Endothelial cell (in vitro differentiated cells): Measurements from ENCODE around the gene LYRM1. TPM values are rescaled to one million over a fixed set of nuclear protein-coding genes. Genes with fewer than 3 reads are reported as not detected.

Experiments
- DNase-seq: peaks from one replicate; pipeline ENCODE4 v3.0.0; 2021; ENCODE audit warnings: low spot score
- H3K27ac Mint-ChIP-seq: one replicate; pipeline ENCODE4 v1.8.0; 2021; ENCODE audit warnings: mixed read lengths, inconsistent platforms; ENCODE audit not compliant: unreplicated experiment
- H3K27me3 Mint-ChIP-seq: one replicate; pipeline ENCODE4 v1.8.0; 2021; ENCODE audit warnings: mild to moderate bottlenecking, moderate library complexity, mixed read lengths, inconsistent platforms; ENCODE audit not compliant: unreplicated experiment
- H3K36me3 Mint-ChIP-seq: one replicate; pipeline ENCODE4 v1.8.0; 2021; ENCODE audit warnings: mild to moderate bottlenecking, low read depth, mixed read lengths, inconsistent platforms; ENCODE audit not compliant: unreplicated experiment
- H3K4me1 Mint-ChIP-seq: one replicate; pipeline ENCODE4 v1.8.0; 2021; ENCODE audit warnings: mild to moderate bottlenecking, mixed read lengths, inconsistent platforms; ENCODE audit not compliant: unreplicated experiment
- H3K4me3 Mint-ChIP-seq: one replicate; pipeline ENCODE4 v1.8.0; 2021; ENCODE audit warnings: mild to moderate bottlenecking, mixed read lengths, inconsistent platforms; ENCODE audit not compliant: unreplicated experiment
- H3K9me3 Mint-ChIP-seq: one replicate; pipeline ENCODE4 v1.8.0; 2021; ENCODE audit warnings: mixed read lengths, inconsistent platforms; ENCODE audit not compliant: unreplicated experiment
- total RNA-seq: library from RNA; stranded (reverse); fragmentation: NEBNext Ultra II Directional; extraction: Animal tissue kit (Norgen Biotek cat#: 25700); gene quantifications from one replicate; pipeline ENCODE4 v1.2.1, GENCODE V29; 2021; ENCODE audit not compliant: unreplicated experiment
- TF ChIP-seq, protein P1 (sequence below): fragments of 200-600 bp; sonication (generic); IDR thresholded peaks from one replicate; pipeline ENCODE4 v1.5.0; 2021; ENCODE audit warnings: antibody characterized with exemption; ENCODE audit not compliant: unreplicated experiment

The LYRM1 gene
- total RNA-seq, 1 donor from 2014 or later: 14.0 TPM

- Mint-ChIP-seq H3K27me3 (peaks cover 8% of the 10 kb centered on the region), H3K4me1 (peaks cover 56% of the 10 kb centered on the region), H3K4me3 (no peak overlapping the region), H3K9me3 (no peaks in the 10 kb centered on the region), H3K27ac (peak overlapping the region; percentile 86), H3K36me3 (peaks cover 5% of the 10 kb centered on the region)
- no peak for DNase-seq
- TF ChIP-seq, protein P1, sequence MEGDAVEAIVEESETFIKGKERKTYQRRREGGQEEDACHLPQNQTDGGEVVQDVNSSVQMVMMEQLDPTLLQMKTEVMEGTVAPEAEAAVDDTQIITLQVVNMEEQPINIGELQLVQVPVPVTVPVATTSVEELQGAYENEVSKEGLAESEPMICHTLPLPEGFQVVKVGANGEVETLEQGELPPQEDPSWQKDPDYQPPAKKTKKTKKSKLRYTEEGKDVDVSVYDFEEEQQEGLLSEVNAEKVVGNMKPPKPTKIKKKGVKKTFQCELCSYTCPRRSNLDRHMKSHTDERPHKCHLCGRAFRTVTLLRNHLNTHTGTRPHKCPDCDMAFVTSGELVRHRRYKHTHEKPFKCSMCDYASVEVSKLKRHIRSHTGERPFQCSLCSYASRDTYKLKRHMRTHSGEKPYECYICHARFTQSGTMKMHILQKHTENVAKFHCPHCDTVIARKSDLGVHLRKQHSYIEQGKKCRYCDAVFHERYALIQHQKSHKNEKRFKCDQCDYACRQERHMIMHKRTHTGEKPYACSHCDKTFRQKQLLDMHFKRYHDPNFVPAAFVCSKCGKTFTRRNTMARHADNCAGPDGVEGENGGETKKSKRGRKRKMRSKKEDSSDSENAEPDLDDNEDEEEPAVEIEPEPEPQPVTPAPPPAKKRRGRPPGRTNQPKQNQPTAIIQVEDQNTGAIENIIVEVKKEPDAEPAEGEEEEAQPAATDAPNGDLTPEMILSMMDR: no peak
These were observed 3.4 kb downstream of the LYRM1 start for GRCh38 chr16:20903899-20904506.

GRCh38 chr16:20904507-20905081 is 4.0 kb downstream of the LYRM1 start:
- H3K9me3 Mint-ChIP-seq: no peaks in the 10 kb centered on the region
- H3K27me3 Mint-ChIP-seq: peaks cover 8% of the 10 kb centered on the region
- H3K4me3 Mint-ChIP-seq: no peak overlapping the region
- no peak for DNase-seq
- peak overlapping the region; percentile 86 for H3K27ac Mint-ChIP-seq
- TF ChIP-seq, protein P1: no peak
- peaks cover 51% of the 10 kb centered on the region for H3K4me1 Mint-ChIP-seq
- H3K36me3 Mint-ChIP-seq: peaks cover 5% of the 10 kb centered on the region

GRCh38 chr16:20905576-20905975 is 5.0 kb downstream of the LYRM1 start:
- DNase-seq: no peak
- TF ChIP-seq, protein P1: no peak
- peaks cover 5% of the 10 kb centered on the region for H3K36me3 Mint-ChIP-seq
- no peaks in the 10 kb centered on the region for H3K9me3 Mint-ChIP-seq
- peaks cover 5% of the 10 kb centered on the region for H3K27me3 Mint-ChIP-seq
- H3K4me3 Mint-ChIP-seq: no peak overlapping the region
- peaks cover 53% of the 10 kb centered on the region for H3K4me1 Mint-ChIP-seq
- H3K27ac Mint-ChIP-seq: no peak overlapping the region

- Mint-ChIP-seq H3K9me3 (no peaks in the 10 kb centered on the region), H3K27me3 (peaks cover 2% of the 10 kb centered on the region), H3K4me1 (peaks cover 57% of the 10 kb centered on the region), H3K4me3 (no peak overlapping the region), H3K27ac (no peak overlapping the region), H3K36me3 (peaks cover 5% of the 10 kb centered on the region)
- TF ChIP-seq, protein P1: no peak
- no peak for DNase-seq
These were observed 6.0 kb downstream of the LYRM1 start for GRCh38 chr16:20906341-20907255.
